Liver (tissue), 9 donors: ENCODE results near the gene NAP1L3. TPM values are rescaled to one million over a fixed set of nuclear protein-coding genes. Genes with fewer than 3 reads are reported as not detected.

Experiments
- DNase-seq: peaks from one replicate; pipeline ENCODE4 v3.0.0-alpha.2; 2017; ENCODE audit warnings: low spot score
- H3K27ac ChIP-seq, 2 donors: one replicate each; pipeline ENCODE4 v1.7.0; 2013; ENCODE audit warnings: inconsistent platforms in 2 of 2, low read length in 2 of 2, control low read depth in 1 of 2, low read depth in 1 of 2, mild to moderate bottlenecking in 1 of 2
- H3K27me3 ChIP-seq, 4 donors: one replicate each; pipeline versions ENCODE4 v1.6.1 to v1.7.0; 2013; ENCODE audit warnings: low read length in 3 of 4, inconsistent platforms in 1 of 4, mild to moderate bottlenecking in 1 of 4, moderate library complexity in 1 of 4; ENCODE audit not compliant: control insufficient read depth in 4 of 4, insufficient read depth in 4 of 4
- H3K36me3 ChIP-seq, 4 donors: one replicate each; pipeline versions ENCODE4 v1.6.1 to v1.7.0; 2013; ENCODE audit warnings: low read length in 3 of 4, mild to moderate bottlenecking in 3 of 4, low read depth in 1 of 4, moderate library complexity in 1 of 4; ENCODE audit not compliant: control insufficient read depth in 4 of 4, insufficient read depth in 3 of 4
- H3K4me1 ChIP-seq, 4 donors: one replicate each; pipeline versions ENCODE4 v1.6.1 to v1.7.0; 2013; ENCODE audit warnings: low read length in 3 of 4, mild to moderate bottlenecking in 3 of 4, moderate library complexity in 1 of 4; ENCODE audit not compliant: control insufficient read depth in 4 of 4, insufficient read depth in 4 of 4
- H3K4me3 ChIP-seq, 3 donors: one replicate each; pipeline versions ENCODE4 v1.6.1 to v1.7.0; 2013; ENCODE audit warnings: low read length in 3 of 3, control low read depth in 1 of 3, low read depth in 1 of 3, mild to moderate bottlenecking in 1 of 3
- H3K9ac ChIP-seq, 2 donors: one replicate each; pipeline ENCODE4 v1.7.0; 2013; ENCODE audit warnings: low read length in 2 of 2, mild to moderate bottlenecking in 2 of 2, moderate library complexity in 2 of 2, control low read depth in 1 of 2, low read depth in 1 of 2
- H3K9me3 ChIP-seq, 4 donors: one replicate each; pipeline versions ENCODE4 v1.6.1 to v1.7.0; 2013; ENCODE audit warnings: low read length in 3 of 4; ENCODE audit not compliant: control insufficient read depth in 4 of 4
- ATF3 ChIP-seq: IDR thresholded peaks from 2 replicates; pipeline ENCODE4 v1.6.1; 2016; ENCODE audit warnings: antibody characterized with exemption
- CTCF ChIP-seq: fragments of 150-350 bp; IDR thresholded peaks from 2 replicates; pipeline ENCODE4 v1.5.1; 2017; ENCODE audit warnings: improper control_type of control experiment, low read depth, low read length; ENCODE audit not compliant: missing input control
- EGR1 ChIP-seq, 2 donors: IDR thresholded peaks; 2 replicates each; pipeline ENCODE4 v1.6.1; 2016 to 2018; ENCODE audit warnings: antibody characterized with exemption in 2 of 2, low read depth in 2 of 2
- FOXA1 ChIP-seq: IDR thresholded peaks from 2 replicates; pipeline ENCODE4 v1.6.1; 2016; ENCODE audit warnings: antibody characterized with exemption
- FOXA2 ChIP-seq: IDR thresholded peaks from 2 replicates; pipeline ENCODE4 v1.6.1; 2016; ENCODE audit warnings: antibody characterized with exemption
- GABPA ChIP-seq, 2 donors: IDR thresholded peaks in 1 of 2; conservative IDR thresholded peaks in 1 of 2; 2 replicates each; pipeline ENCODE4 v1.6.1; 2016; ENCODE audit warnings: antibody characterized with exemption in 2 of 2, mild to moderate bottlenecking in 1 of 2, moderate library complexity in 1 of 2
- HNF4A ChIP-seq, 2 donors: conservative IDR thresholded peaks; 2 replicates each; pipeline ENCODE4 v1.6.1; 2016; ENCODE audit warnings: antibody characterized with exemption in 2 of 2, mild to moderate bottlenecking in 2 of 2
- HNF4G ChIP-seq: IDR thresholded peaks from 2 replicates; pipeline ENCODE4 v1.6.1; 2016; ENCODE audit warnings: antibody characterized with exemption
- JUND ChIP-seq, 2 donors: IDR thresholded peaks; 2 replicates each; pipeline ENCODE4 v1.6.1; 2016; ENCODE audit warnings: antibody characterized with exemption in 2 of 2
- MAX ChIP-seq: IDR thresholded peaks from 2 replicates; pipeline ENCODE4 v1.6.1; 2016; ENCODE audit warnings: antibody characterized with exemption
- NR2F2 ChIP-seq: IDR thresholded peaks from 2 replicates; pipeline ENCODE4 v1.6.1; 2016; ENCODE audit warnings: antibody characterized with exemption
- RAD21 ChIP-seq, 2 donors: IDR thresholded peaks; 2 replicates each; pipeline ENCODE4 v1.6.1; 2016; ENCODE audit warnings: antibody characterized with exemption in 2 of 2, mild to moderate bottlenecking in 2 of 2
- REST ChIP-seq: IDR thresholded peaks from 2 replicates; pipeline ENCODE4 v1.6.1; 2016; ENCODE audit warnings: antibody characterized with exemption, mild to moderate bottlenecking
- RXRA ChIP-seq, 2 donors: IDR thresholded peaks; 2 replicates each; pipeline ENCODE4 v1.6.1; 2017 to 2018; ENCODE audit warnings: antibody characterized with exemption in 2 of 2, mild to moderate bottlenecking in 1 of 2
- SP1 ChIP-seq: IDR thresholded peaks from 2 replicates; pipeline ENCODE4 v1.6.1; 2018; ENCODE audit warnings: antibody characterized with exemption, mild to moderate bottlenecking
- TAF1 ChIP-seq: conservative IDR thresholded peaks from 2 replicates; pipeline ENCODE4 v1.6.1; 2016; ENCODE audit warnings: antibody characterized with exemption, mild to moderate bottlenecking
- YY1 ChIP-seq: IDR thresholded peaks from 2 replicates; pipeline ENCODE4 v1.6.1; 2016; ENCODE audit warnings: antibody characterized with exemption, mild to moderate bottlenecking
- ZBTB33 ChIP-seq: IDR thresholded peaks from 2 replicates; pipeline ENCODE4 v1.6.1; 2016; ENCODE audit warnings: antibody characterized with exemption
- WGBS: extraction: QIAGEN DNeasy Blood & Tissue Kit; methylation state at CpG from one replicate; pipeline ENCODE4 v1.1.7; 2013; 5-methylcytosine and 5-hydroxymethylcytosine counted together
- polyA plus RNA-seq, 2 donors: library from polyadenylated mRNA; stranded (reverse) in 1 of 2; unstranded in 1 of 2; fragments of 200-250 nt in 1 of 2; fragments of >200 nt in 1 of 2; fragmentation: Nextera tagmentation in 1 of 2; extraction: Ambion mirVana in 1 of 2; gene quantifications; one replicate each; pipeline versions ENCODE4 v1.2.1 to v1.2.3, GENCODE V29; 2013 to 2015
- total RNA-seq, 2 donors: library from RNA; depleted of rRNA; stranded (reverse); fragments of >200 nt; gene quantifications; one replicate each; pipeline ENCODE4 v1.2.3, GENCODE V29; 2014
- donor health status: healthy.
- donor health status: healthy.
- donor health status: healthy.
- donor health status: healthy.
- donor health status: healthy.

NAP1L3 gene
- total and polyA plus RNA-seq, 4 donors = 0.69 to 1.2 (median 0.85) TPM

- TF ChIP-seq REST (no peak), JUND (IDR thresholded peaks at IDR 0.05) (no peak), FOXA2 (no peak), FOXA1 (no peak), GABPA (IDR thresholded peaks at IDR 0.05 in 1 of 2, conservative IDR thresholded peaks at IDR 0.05 in 1 of 2) (no peak), EGR1 (IDR thresholded peaks at IDR 0.05; ENCODE audit: low read depth in 2 of 2) (no peak), MAX (no peak)
These were observed 30.3 kb upstream of the NAP1L3 start (continued) for GRCh38 chrX:93703701-93704100.

GRCh38 chrX:93695981-93696380 is 22.6 kb upstream of the NAP1L3 start:
- Histone ChIP-seq H3K4me3 (no peak overlapping the region), H3K4me1 (no peaks in the 10 kb centered on the region), H3K9me3 (no peaks in the 10 kb centered on the region), H3K36me3 (no peaks in the 10 kb centered on the region), H3K27ac (no peak overlapping the region), H3K27me3 (no peaks in the 10 kb centered on the region), H3K9ac (no peak overlapping the region)
- 89% methylated on average over 6 of the region's 6 CpGs for WGBS
- TF ChIP-seq MAX = no peak
- TF ChIP-seq CTCF = no peak
- TF ChIP-seq FOXA1 = no peak
- no peak for TF ChIP-seq NR2F2
- TF ChIP-seq REST = no peak
- no peak for TF ChIP-seq GABPA (IDR thresholded peaks at IDR 0.05 in 1 of 2, conservative IDR thresholded peaks at IDR 0.05 in 1 of 2)
- TF ChIP-seq SP1 = no peak
- no peak for TF ChIP-seq HNF4G
- no peak for TF ChIP-seq EGR1 (IDR thresholded peaks at IDR 0.05; ENCODE audit: low read depth in 2 of 2)
- TF ChIP-seq ATF3 = no peak
- TF ChIP-seq RXRA (IDR thresholded peaks at IDR 0.05) = no peak
- TF ChIP-seq HNF4A (conservative IDR thresholded peaks at IDR 0.05) = no peak
- no peak for TF ChIP-seq ZBTB33
- TF ChIP-seq JUND (IDR thresholded peaks at IDR 0.05) = no peak
- no peak for TF ChIP-seq RAD21 (IDR thresholded peaks at IDR 0.05)
- TF ChIP-seq FOXA2 = no peak
- no peak for TF ChIP-seq TAF1
- no peak for TF ChIP-seq YY1
- DNase-seq = no peak
